Fibroblast of mammary gland (primary cell): ENCODE data around the gene ZNF507.

Source experiments
- DNase-seq: peaks from one replicate; pipeline ENCODE4 v3.0.0-alpha.2; 2010; ENCODE audit warnings: low read depth
- H3K4me3 ChIP-seq: 2 replicates; pipeline ENCODE4 v1.5.1; 2011; ENCODE audit warnings: low read depth, mild to moderate bottlenecking, low read length, moderate library complexity; ENCODE audit not compliant: control insufficient read depth
- TF ChIP-seq, protein P1 (sequence below): conservative IDR thresholded peaks from 2 replicates; pipeline ENCODE4 v1.5.1; 2011; ENCODE audit warnings: low read depth, low read length, inconsistent platforms; ENCODE audit not compliant: control insufficient read depth, insufficient read depth

The ZNF507 gene

DNA sequence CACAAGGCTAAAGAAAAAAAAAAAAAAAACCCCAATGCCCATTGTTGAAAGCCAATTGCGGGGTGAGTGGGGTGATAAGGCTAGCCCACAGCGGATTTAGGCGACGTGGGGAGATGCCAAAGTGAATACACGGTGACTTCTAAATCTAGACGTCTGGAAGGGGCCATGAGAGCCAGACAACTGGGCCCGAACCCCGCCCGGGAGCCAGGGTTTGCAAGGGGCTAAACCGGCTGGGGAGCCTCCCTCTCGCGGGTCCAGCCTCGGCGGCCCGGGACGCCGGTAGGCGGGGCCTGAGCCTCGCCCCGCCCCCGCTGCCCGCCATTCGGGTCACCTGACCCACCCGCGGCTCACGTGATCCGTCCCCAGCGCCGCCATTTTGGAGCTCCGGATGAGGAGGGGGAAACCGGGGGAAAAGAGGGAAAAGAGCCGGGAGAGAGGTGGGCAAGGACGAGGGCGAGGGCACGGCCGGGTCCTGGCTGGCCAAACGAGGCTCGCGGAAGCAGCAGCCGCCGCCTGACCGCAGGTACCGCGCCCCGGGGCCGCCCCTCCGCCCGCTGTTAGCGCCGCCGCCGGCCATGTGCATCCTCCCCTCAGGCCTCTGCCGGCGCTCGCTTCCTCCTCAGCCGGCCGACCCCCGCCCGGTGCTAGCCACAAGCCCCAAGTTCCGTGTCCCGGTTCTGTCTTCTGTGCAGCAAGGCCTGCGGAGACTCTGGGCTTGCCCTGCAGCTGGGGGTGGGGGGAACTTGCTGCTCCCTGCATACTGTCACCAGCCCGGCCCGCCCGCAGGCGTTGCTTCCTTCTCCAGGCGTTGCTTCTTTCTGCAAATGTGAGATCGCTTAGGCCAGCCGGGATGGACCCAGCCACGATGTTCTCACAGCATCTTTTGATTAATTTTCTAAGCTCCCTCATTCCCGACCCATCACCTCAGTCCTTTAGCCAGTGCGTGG lies at the start of gene ZNF507:
Gene ZNF507 (plus strand): TSS at position 350 of the 947 bp plus-strand sequence. CDS start 7,221 bp downstream, outside the sequence.
- peak within 1 kb of the TSS; percentile 96 for H3K4me3 ChIP-seq

DNA sequence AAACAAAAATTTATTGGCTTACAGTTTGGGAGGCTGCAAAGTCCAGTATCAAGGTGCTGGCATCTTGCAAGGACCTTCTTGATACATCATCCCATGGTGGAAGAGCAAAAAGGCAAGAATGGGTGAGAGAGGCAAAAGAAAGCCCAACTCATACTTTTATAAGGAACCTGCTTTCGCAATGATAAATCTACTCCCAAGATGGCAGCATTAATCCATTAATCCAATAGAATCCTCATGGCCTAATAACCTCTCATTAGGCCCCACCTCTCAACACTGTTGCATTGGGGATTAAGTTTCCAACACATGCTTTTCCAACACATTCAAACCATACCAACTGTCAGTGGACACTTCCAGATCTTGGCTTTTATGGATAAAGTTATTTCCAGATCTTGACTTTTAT lies 48.7 kb upstream of the ZNF507 start:
- DNase-seq, result no peak
- H3K4me3 ChIP-seq, result no peak overlapping the region
- TF ChIP-seq, protein P1, sequence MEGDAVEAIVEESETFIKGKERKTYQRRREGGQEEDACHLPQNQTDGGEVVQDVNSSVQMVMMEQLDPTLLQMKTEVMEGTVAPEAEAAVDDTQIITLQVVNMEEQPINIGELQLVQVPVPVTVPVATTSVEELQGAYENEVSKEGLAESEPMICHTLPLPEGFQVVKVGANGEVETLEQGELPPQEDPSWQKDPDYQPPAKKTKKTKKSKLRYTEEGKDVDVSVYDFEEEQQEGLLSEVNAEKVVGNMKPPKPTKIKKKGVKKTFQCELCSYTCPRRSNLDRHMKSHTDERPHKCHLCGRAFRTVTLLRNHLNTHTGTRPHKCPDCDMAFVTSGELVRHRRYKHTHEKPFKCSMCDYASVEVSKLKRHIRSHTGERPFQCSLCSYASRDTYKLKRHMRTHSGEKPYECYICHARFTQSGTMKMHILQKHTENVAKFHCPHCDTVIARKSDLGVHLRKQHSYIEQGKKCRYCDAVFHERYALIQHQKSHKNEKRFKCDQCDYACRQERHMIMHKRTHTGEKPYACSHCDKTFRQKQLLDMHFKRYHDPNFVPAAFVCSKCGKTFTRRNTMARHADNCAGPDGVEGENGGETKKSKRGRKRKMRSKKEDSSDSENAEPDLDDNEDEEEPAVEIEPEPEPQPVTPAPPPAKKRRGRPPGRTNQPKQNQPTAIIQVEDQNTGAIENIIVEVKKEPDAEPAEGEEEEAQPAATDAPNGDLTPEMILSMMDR, result no peak

More for the DNA sequence above, at the start of gene ZNF507:
- TF ChIP-seq, protein P1, result no peak
- peak; percentile 65 for DNase-seq

GRCh38 chr19:32302778-32303177 lies 42.6 kb upstream of the ZNF507 start:
- TF ChIP-seq, protein P1, result no peak

GRCh38 chr19:32303193-32303592 lies 42.2 kb upstream of the ZNF507 start:
- no peak overlapping the region for H3K4me3 ChIP-seq
- no peak for DNase-seq
- TF ChIP-seq, protein P1, result no peak

More at GRCh38 chr19:32302778-32303177, 42.6 kb upstream of the ZNF507 start:
- no peak for DNase-seq
- no peak overlapping the region for H3K4me3 ChIP-seq

GRCh38 chr19:32307591-32307990 lies 37.8 kb upstream of the ZNF507 start:
- TF ChIP-seq, protein P1, result no peak
- H3K4me3 ChIP-seq, result no peak overlapping the region
- no peak for DNase-seq

- no peak overlapping the region for H3K4me3 ChIP-seq
- DNase-seq, result no peak
- TF ChIP-seq, protein P1, result no peak
Observed at GRCh38 chr19:32308431-32309077, 36.9 kb upstream of the ZNF507 start.
